Measurements from ENCODE around the gene SETD6.

DNA sequence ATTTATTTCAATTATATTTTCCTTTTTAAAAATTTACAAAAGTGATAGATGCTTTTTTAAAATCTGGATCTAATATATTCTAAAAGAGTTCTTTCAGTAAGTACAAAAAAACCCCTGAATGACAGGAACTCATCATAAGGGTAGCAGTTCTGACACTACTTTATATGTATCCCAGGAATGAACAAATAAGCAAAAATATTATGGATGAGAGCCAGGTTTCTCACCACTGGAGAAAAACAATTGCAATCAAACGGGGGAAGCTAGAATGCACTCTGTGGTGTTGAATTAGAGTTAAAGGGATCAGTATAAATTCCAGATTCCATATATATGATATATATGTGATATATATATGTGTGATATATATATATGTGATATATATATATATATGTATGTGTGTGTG, 38.5 kb upstream of the SETD6 start:
- TF ChIP-seq GATA2 (IDR thresholded peaks at IDR 0.05; ENCODE audit: low read depth, low read length) (no peak), GATA3 (IDR thresholded peaks at IDR 0.05; ENCODE audit: low read depth, low read length) (no peak)

Measured in SH-SY5Y (cell line).